Glutamatergic neuron (in vitro differentiated cells): Measurements from ENCODE around the gene CMTM2. TPM values are rescaled to one million over a fixed set of nuclear protein-coding genes. Genes with fewer than 3 reads are reported as not detected.

Source experiments
- DNase-seq: peaks from one replicate; pipeline ENCODE4 v3.0.0; 2022
- H3K27ac Mint-ChIP-seq: one replicate; pipeline ENCODE4 v1.8.0; 2020; ENCODE audit warnings: mild to moderate bottlenecking, mixed read lengths, inconsistent platforms; ENCODE audit not compliant: unreplicated experiment
- H3K27me3 Mint-ChIP-seq: one replicate; pipeline ENCODE4 v1.8.0; 2020; ENCODE audit warnings: mild to moderate bottlenecking, moderate library complexity, mixed read lengths, inconsistent platforms; ENCODE audit not compliant: unreplicated experiment
- H3K36me3 Mint-ChIP-seq: one replicate; pipeline ENCODE4 v1.8.0; 2020; ENCODE audit warnings: mild to moderate bottlenecking, mixed read lengths, inconsistent platforms; ENCODE audit not compliant: unreplicated experiment
- H3K4me1 Mint-ChIP-seq: one replicate; pipeline ENCODE4 v1.8.0; 2020; ENCODE audit warnings: mild to moderate bottlenecking, low read depth, mixed read lengths, inconsistent platforms; ENCODE audit not compliant: unreplicated experiment
- H3K4me3 Mint-ChIP-seq: one replicate; pipeline ENCODE4 v1.8.0; 2020; ENCODE audit warnings: mild to moderate bottlenecking, mixed read lengths, inconsistent platforms; ENCODE audit not compliant: unreplicated experiment
- H3K9me3 Mint-ChIP-seq: one replicate; pipeline ENCODE4 v1.8.0; 2020; ENCODE audit warnings: mild to moderate bottlenecking, moderate library complexity, mixed read lengths, inconsistent platforms; ENCODE audit not compliant: unreplicated experiment
- CTCF ChIP-seq: fragments of 200-600 bp; sonication (generic); IDR thresholded peaks from one replicate; pipeline ENCODE4 v1.5.0; 2021; ENCODE audit not compliant: partially characterized antibody, unreplicated experiment
- total RNA-seq: library from RNA; stranded (reverse); fragmentation: NEBNext Ultra II Directional; extraction: Animal tissue kit (Norgen Biotek cat#: 25700); gene quantifications from one replicate; pipeline ENCODE4 v1.2.1, GENCODE V29; 2021; ENCODE audit not compliant: unreplicated experiment

CMTM2 gene
- total RNA-seq, 1 donor from 2014 or later, result not detected

- no peak for DNase-seq
- H3K36me3 Mint-ChIP-seq, result no peaks in the 10 kb centered on the region
- H3K27me3 Mint-ChIP-seq, result peaks cover 12% of the 10 kb centered on the region
- TF ChIP-seq CTCF, result no peak
- H3K9me3 Mint-ChIP-seq, result peaks cover 5% of the 10 kb centered on the region
- H3K4me3 Mint-ChIP-seq, result no peak overlapping the region
- H3K27ac Mint-ChIP-seq, result no peak overlapping the region
- peaks cover 4% of the 10 kb centered on the region for H3K4me1 Mint-ChIP-seq
Observed at GRCh38 chr16:66600477-66600876, 21.2 kb downstream of the CMTM2 start.

- Mint-ChIP-seq H3K4me1 (peaks cover 9% of the 10 kb centered on the region), H3K27ac (no peak overlapping the region), H3K36me3 (no peaks in the 10 kb centered on the region), H3K27me3 (peaks cover 14% of the 10 kb centered on the region), H3K4me3 (no peak overlapping the region), H3K9me3 (peaks cover 5% of the 10 kb centered on the region)
- no peak for TF ChIP-seq CTCF
- DNase-seq, result no peak
Observed at GRCh38 chr16:66601471-66601870, 22.2 kb downstream of the CMTM2 start.

- Mint-ChIP-seq H3K27ac (peak overlapping the region; percentile 90), H3K36me3 (no peaks in the 10 kb centered on the region), H3K4me3 (peak overlapping the region; percentile 89), H3K9me3 (peaks cover 5% of the 10 kb centered on the region), H3K27me3 (peaks cover 15% of the 10 kb centered on the region), H3K4me1 (peaks cover 14% of the 10 kb centered on the region)
- TF ChIP-seq CTCF, result no peak
- DNase-seq, result peak; percentile 65
Observed at GRCh38 chr16:66603537-66604375, 24.5 kb downstream of the CMTM2 start.

- TF ChIP-seq CTCF, result peak; percentile 96
- Mint-ChIP-seq H3K4me1 (peaks cover 15% of the 10 kb centered on the region), H3K4me3 (peak within 1 kb of the TSS; percentile 89), H3K27ac (peak within 1 kb of the TSS; percentile 90), H3K27me3 (peaks cover 15% of the 10 kb centered on the region), H3K36me3 (no peaks in the 10 kb centered on the region), H3K9me3 (peaks cover 5% of the 10 kb centered on the region)
- DNase-seq, result peak; percentile 87
Observed at GRCh38 chr16:66604376-66605176, 25.3 kb downstream of the CMTM2 start, which contains the start of gene CMTM3. Gene CMTM3 (plus strand): TSS chr16:66604704. CDS start chr16:66604806, 102 bp downstream.
